H1 (cell line): Measurements from ENCODE around the gene HAS3. TPM values are rescaled to one million over a fixed set of nuclear protein-coding genes. Genes with fewer than 3 reads are reported as not detected.

Experiments used
- CTCF ChIA-PET: fragments of 300-600 bp; sonication (Branson Sonifier 250); formaldehyde crosslinking; loops from one replicate; lab custom pipeline; 2021; ENCODE audit not compliant: partially characterized antibody; lab: Charles Lee
- POLR2A ChIA-PET: fragments of 300-600 bp; sonication (Branson Sonifier 250); formaldehyde crosslinking; loops from one replicate; lab custom pipeline; 2021; ENCODE audit warnings: inconsistent platforms; ENCODE audit not compliant: partially characterized antibody; lab: Charles Lee
- DNase-seq, 2 experiments: peaks; one replicate each; pipeline versions ENCODE4 v3.0.0 to v3.0.0-alpha.2; 2010 to 2022; ENCODE audit warnings: low spot score in 2 of 2, low read depth in 1 of 2, mixed read lengths in 1 of 2
- FAIRE-seq: peaks from 2 replicates; lab custom pipeline; 2011; peaks lifted over from hg19 to GRCh38; lab: Jason Lieb, UNC
- H2AFZ ChIP-seq: 2 replicates; pipeline ENCODE4 v1.8.1; 2012; ENCODE audit warnings: low read length, inconsistent platforms
- H2AK5ac ChIP-seq: 2 replicates; pipeline ENCODE4 v1.6.1; 2013; ENCODE audit warnings: low read depth, low read length
- H2BK120ac ChIP-seq: replicated peaks from 2 replicates; pipeline ENCODE3; 2013; ENCODE audit warnings: low read depth, low read length, inconsistent platforms
- H2BK12ac ChIP-seq: 2 replicates; pipeline ENCODE4 v1.6.1; 2013; ENCODE audit warnings: low read depth, low read length
- H2BK15ac ChIP-seq: 2 replicates; pipeline ENCODE4 v1.6.1; 2013; ENCODE audit warnings: low read length
- H2BK20ac ChIP-seq: 2 replicates; pipeline ENCODE4 v1.6.1; 2013; ENCODE audit warnings: low read length
- H2BK5ac ChIP-seq: 2 replicates; pipeline ENCODE4 v1.6.1; 2013; ENCODE audit warnings: low read depth, low read length
- H3K14ac ChIP-seq: 2 replicates; pipeline ENCODE4 v1.6.1; 2013; ENCODE audit warnings: inconsistent platforms; ENCODE audit not compliant: insufficient read length
- H3K18ac ChIP-seq: 2 replicates; pipeline ENCODE4 v1.6.1; 2013; ENCODE audit warnings: low read length; ENCODE audit errors: extremely low read depth
- H3K23ac ChIP-seq: 2 replicates; pipeline ENCODE4 v1.6.1; 2013; ENCODE audit warnings: inconsistent platforms; ENCODE audit not compliant: insufficient read length
- H3K23me2 ChIP-seq: 2 replicates; pipeline ENCODE4 v1.6.1; 2013; ENCODE audit warnings: low read depth, low read length
- H3K27ac ChIP-seq: 2 replicates; pipeline ENCODE4 v1.6.1; 2011; ENCODE audit warnings: low read depth, low read length, inconsistent platforms
- H3K27me3 ChIP-seq, 4 experiments: replicated peaks in 1 of 4; 1 replicate in 1 of 4; 2 replicates in 3 of 4; pipeline versions ENCODE4 v1.6.1 to v1.8.1; 2011 to 2013; ENCODE audit warnings: low read length in 3 of 4, mild to moderate bottlenecking in 3 of 4, inconsistent platforms in 2 of 4, mixed read lengths in 2 of 4, moderate library complexity in 1 of 4; ENCODE audit not compliant: control insufficient read depth in 3 of 4, insufficient read depth in 3 of 4; ENCODE audit errors: extremely low read depth in 1 of 4
- H3K36me3 ChIP-seq, 4 experiments: 2 replicates each; pipeline versions ENCODE4 v1.6.1 to v1.8.1; 2011 to 2013; ENCODE audit warnings: mild to moderate bottlenecking in 4 of 4, low read length in 3 of 4, moderate library complexity in 2 of 4, control low read depth in 1 of 4, inconsistent platforms in 1 of 4; ENCODE audit not compliant: insufficient read depth in 4 of 4, control insufficient read depth in 2 of 4
- H3K4ac ChIP-seq: replicated peaks from 2 replicates; pipeline ENCODE3; 2013; ENCODE audit warnings: low read length, low read depth, mixed read lengths, inconsistent platforms; ENCODE audit not compliant: insufficient read length
- H3K4me1 ChIP-seq, 4 experiments: replicated peaks in 1 of 4; 1 replicate in 1 of 4; 2 replicates in 3 of 4; pipeline versions ENCODE4 v1.6.1 to v1.8.1; 2011 to 2013; ENCODE audit warnings: low read length in 3 of 4, inconsistent platforms in 2 of 4, mixed read lengths in 1 of 4; ENCODE audit not compliant: insufficient read depth in 4 of 4, control insufficient read depth in 3 of 4
- H3K4me2 ChIP-seq, 2 experiments: 2 replicates each; pipeline versions ENCODE4 v1.6.1 to v1.8.1; 2011 to 2013; ENCODE audit warnings: low read depth in 2 of 2, low read length in 2 of 2, control low read depth in 1 of 2, inconsistent platforms in 1 of 2, mild to moderate bottlenecking in 1 of 2; ENCODE audit not compliant: insufficient read depth in 1 of 2
- H3K4me3 ChIP-seq, 4 experiments: fragments of 200-600, 300-600 bp in 1 of 4; sonication (generic), shearing (Covaris generic), sonication (Bioruptor Twin) in 1 of 4; 2 replicates each; pipeline versions ENCODE4 v1.5.1 to v1.8.1; 2011 to 2016; ENCODE audit warnings: low read length in 4 of 4, low read depth in 3 of 4, control low read depth in 2 of 4, inconsistent platforms in 2 of 4, mild to moderate bottlenecking in 2 of 4, mixed read lengths in 1 of 4, moderate library complexity in 1 of 4; ENCODE audit not compliant: insufficient read depth in 2 of 4; ENCODE audit errors: extremely low read depth in 1 of 4
- H3K56ac ChIP-seq: replicated peaks from 2 replicates; pipeline ENCODE3; 2013; ENCODE audit warnings: low read depth, mild to moderate bottlenecking, mixed read lengths, low read length, inconsistent platforms; ENCODE audit not compliant: insufficient read length
- H3K79me1 ChIP-seq: 2 replicates; pipeline ENCODE4 v1.6.1; 2013; ENCODE audit warnings: low read depth, low read length, control low read depth
- H3K79me2 ChIP-seq, 2 experiments: 2 replicates each; pipeline versions ENCODE4 v1.6.1 to v1.8.1; 2012 to 2013; ENCODE audit warnings: low read length in 2 of 2, mild to moderate bottlenecking in 2 of 2, inconsistent platforms in 1 of 2; ENCODE audit not compliant: insufficient read depth in 2 of 2, control insufficient read depth in 1 of 2
- H3K9ac ChIP-seq, 4 experiments: replicated peaks in 1 of 4; 1 replicate in 1 of 4; 2 replicates in 3 of 4; pipeline versions ENCODE4 v1.6.1 to v1.8.1; 2011 to 2013; ENCODE audit warnings: low read depth in 3 of 4, low read length in 3 of 4, control low read depth in 2 of 4, mild to moderate bottlenecking in 2 of 4, moderate library complexity in 2 of 4, inconsistent platforms in 1 of 4; ENCODE audit errors: extremely low read depth in 1 of 4
- H3K9me3 ChIP-seq, 2 experiments: 2 replicates each; pipeline versions ENCODE4 v1.6.1 to v1.8.1; 2012 to 2013; ENCODE audit warnings: mild to moderate bottlenecking in 2 of 2, moderate library complexity in 2 of 2, control low read depth in 1 of 2, inconsistent platforms in 1 of 2, low read depth in 1 of 2, low read length in 1 of 2, mixed read lengths in 1 of 2; ENCODE audit not compliant: insufficient read depth in 2 of 2
- H4K20me1 ChIP-seq, 2 experiments: replicated peaks in 1 of 2; 2 replicates each; pipeline versions ENCODE3 to v1.8.1; 2011 to 2013; ENCODE audit warnings: inconsistent platforms in 2 of 2, low read length in 2 of 2, mild to moderate bottlenecking in 1 of 2; ENCODE audit not compliant: insufficient read depth in 2 of 2, control insufficient read depth in 1 of 2
- H4K5ac ChIP-seq: 2 replicates; pipeline ENCODE4 v1.6.1; 2013; ENCODE audit warnings: low read length, low read depth, mixed read lengths, inconsistent platforms; ENCODE audit not compliant: insufficient read length
- H4K8ac ChIP-seq: 2 replicates; pipeline ENCODE4 v1.8.0; 2013; ENCODE audit warnings: mild to moderate bottlenecking, moderate library complexity, low read length, inconsistent platforms; ENCODE audit not compliant: insufficient read depth; ENCODE audit errors: extremely low read depth
- H4K91ac ChIP-seq: replicated peaks from 2 replicates; pipeline ENCODE3; 2013; ENCODE audit warnings: low read length, mixed read lengths, inconsistent platforms; ENCODE audit not compliant: insufficient read length
- BCL11A ChIP-seq, 2 experiments: IDR thresholded peaks; one replicate each; pipeline ENCODE4 v1.6.1; 2011; ENCODE audit warnings: low read depth in 2 of 2, low read length in 2 of 2, mild to moderate bottlenecking in 2 of 2
- BRCA1 ChIP-seq: IDR thresholded peaks from 2 replicates; pipeline ENCODE4 v1.6.1; 2012; ENCODE audit warnings: low read depth, low read length, improper control_type of control experiment
- CTBP2 ChIP-seq: IDR thresholded peaks from 2 replicates; pipeline ENCODE4 v1.7.0; 2011; ENCODE audit warnings: borderline replicate concordance, mild to moderate bottlenecking, moderate library complexity, mixed read lengths, low read length; ENCODE audit not compliant: insufficient read depth, insufficient read length
- EGR1 ChIP-seq: IDR thresholded peaks from 2 replicates; pipeline ENCODE4 v1.6.1; 2011; ENCODE audit warnings: low read depth, low read length, borderline replicate concordance
- KDM4A ChIP-seq: IDR thresholded peaks from one replicate; pipeline ENCODE4 v1.7.1; 2012; ENCODE audit warnings: low read depth, mild to moderate bottlenecking, moderate library complexity, low read length, inconsistent platforms; ENCODE audit not compliant: severe bottlenecking
- POLR2A ChIP-seq, 2 experiments: IDR thresholded peaks; 1 replicate in 1 of 2; 2 replicates in 1 of 2; pipeline ENCODE4 v1.6.1; 2011; ENCODE audit warnings: low read depth in 2 of 2, low read length in 2 of 2, mild to moderate bottlenecking in 2 of 2; ENCODE audit errors: control extremely low read depth in 1 of 2
- SIN3A ChIP-seq, 2 experiments: IDR thresholded peaks in 1 of 2; conservative IDR thresholded peaks in 1 of 2; 2 replicates each; pipeline ENCODE4 v1.6.1; 2011 to 2012; ENCODE audit warnings: low read length in 2 of 2, improper control_type of control experiment in 1 of 2, low read depth in 1 of 2, mild to moderate bottlenecking in 1 of 2
- TBP ChIP-seq: IDR thresholded peaks from 2 replicates; pipeline ENCODE4 v1.6.1; 2011; ENCODE audit warnings: low read depth, low read length, improper control_type of control experiment
- WGBS, 2 experiments: shearing (Covaris generic) in 1 of 2; methylation state at CpG; one replicate each; pipeline versions ENCODE4 v1.1.6 to v1.1.7; 2013 to 2015; ENCODE audit warnings: low lambda C conversion rate in 2 of 2, mixed read lengths in 2 of 2, inconsistent platforms in 1 of 2, low coverage in 1 of 2, missing lambda C conversion rate in 1 of 2; ENCODE audit not compliant: insufficient replicate concordance in 2 of 2, insufficient coverage in 1 of 2, insufficient read length in 1 of 2; ENCODE audit errors: extremely low coverage in 1 of 2, missing lambda C conversion rate in 1 of 2; 5-methylcytosine and 5-hydroxymethylcytosine counted together
- polyA plus RNA-seq, 7 experiments: library from polyadenylated mRNA; depleted of rRNA in 3 of 7; stranded (reverse) in 5 of 7; unstranded in 2 of 7; fragments of >200 nt in 5 of 7; fragments of 200-250 nt in 2 of 7; gene quantifications; 1 replicate in 5 of 7; 2 replicates in 1 of 7; 4 replicates in 1 of 7; pipeline versions ENCODE4 v1.2.1 to v1.2.3, GENCODE V29; 2011 to 2013; ENCODE audit warnings: missing spikeins in 2 of 7, mixed read lengths in 2 of 7
- total RNA-seq: library from RNA; stranded (reverse); fragmentation: NEBNext Ultra II Directional; extraction: Animal tissue kit (Norgen Biotek cat#: 25700); gene quantifications from 2 replicates; pipeline ENCODE4 v1.2.1, GENCODE V29; 2021
- TF ChIP-seq, protein P1 (sequence below), 3 experiments: IDR thresholded peaks; 1 replicate in 2 of 3; 2 replicates in 1 of 3; pipeline versions ENCODE4 v1.5.1 to v1.6.1; 2011; ENCODE audit warnings: low read length in 3 of 3, mild to moderate bottlenecking in 3 of 3, inconsistent platforms in 2 of 3, low read depth in 1 of 3, moderate library complexity in 1 of 3; ENCODE audit not compliant: insufficient read depth in 1 of 3; ENCODE audit errors: control extremely low read depth in 1 of 3

Gene HAS3
- total and polyA plus RNA-seq, 2 of the 8 experiments (the other 6 are each of a cell fraction or from before 2014, with no cell fraction given), result 32.1 to 69.6 TPM

DNA sequence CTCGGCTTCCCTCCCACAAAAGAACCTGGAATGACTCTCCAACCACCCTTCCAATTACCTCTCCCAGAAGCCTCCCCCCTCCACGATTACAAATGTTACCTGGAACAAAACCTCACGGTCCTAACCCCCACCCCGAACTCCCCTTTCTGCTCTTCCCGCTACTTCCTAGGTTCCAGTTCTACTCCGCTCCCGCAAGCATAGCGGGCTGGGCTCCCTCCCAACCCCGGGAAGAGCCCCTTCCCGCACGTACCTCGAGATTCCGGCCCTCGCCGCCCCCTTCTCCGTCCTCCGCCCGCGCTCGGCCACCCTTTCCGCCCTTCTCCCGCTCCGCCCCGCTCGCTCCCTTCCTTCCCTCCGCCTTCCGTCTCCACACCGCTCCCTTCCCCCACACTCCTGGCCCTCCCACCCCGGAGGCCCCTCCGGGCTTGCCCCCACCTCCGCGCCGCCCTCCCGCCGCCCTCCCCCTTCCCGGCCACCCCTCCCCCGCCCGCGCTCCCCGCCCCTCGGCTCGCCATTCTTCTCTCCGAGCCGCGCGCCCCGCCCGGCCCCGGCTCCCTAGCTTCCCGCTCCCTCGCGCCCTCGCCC is 26.5 kb downstream of the HAS3 start:
- peak in 1 of 2 experiments; percentile 90 for DNase-seq
- Histone ChIP-seq H3K36me3 (peaks cover 4 to 17% (median 6%) of the 10 kb centered on the region in 4 experiments; a peak in 6 of 8 replicates), H2AK5ac (no peak overlapping the region), H3K4me3 (peak overlapping the region; percentile 90 to 97 (median 94)), H2AFZ (no peak overlapping the region), H2BK12ac (peak overlapping the region; percentile 85), H3K79me1 (no peaks in the 10 kb centered on the region; the same call in 1 of the 2 replicates), H3K27me3 (no peaks in the 10 kb centered on the region), H3K4ac (peak overlapping the region; percentile 96), H2BK120ac (no peak overlapping the region), H3K9ac (peak overlapping the region; percentile 89 to 95 (median 94)), H4K20me1 (peaks cover 4 to 6% of the 10 kb centered on the region in 2 experiments), H3K79me2 (peaks cover 27 to 84% of the 10 kb centered on the region in 2 experiments), H3K14ac (no peak overlapping the region), H3K18ac (peak overlapping the region; percentile 99), H2BK5ac (peak overlapping the region; percentile 95), H3K4me2 (peak overlapping the region; percentile 77 to 81), H3K56ac (peak overlapping the region; percentile 56), H2BK20ac (no peak overlapping the region; the same call in 1 of the 2 replicates), H4K91ac (peak overlapping the region; percentile 97), H4K5ac (peak overlapping the region; percentile 34), H3K23ac (no peak overlapping the region), H3K4me1 (peaks cover 2 to 12% (median 7%) of the 10 kb centered on the region in 4 experiments; a peak in 5 of 7 replicates), H3K23me2 (peaks cover 2% of the 10 kb centered on the region), H3K27ac (peak overlapping the region; percentile 94), H3K9me3 (no peaks in the 10 kb centered on the region), H4K8ac (peak overlapping the region; percentile 96), H2BK15ac (no peak overlapping the region)
- ChIA-PET CTCF (interaction anchor here (1.3 kb wide), 2 partner anchors 25 to 230 kb away, joined by 3 to 4 read pairs; no protein-coding TSS in a partner anchor), POLR2A (interaction anchor here (0.5 to 3.7 kb wide), 19 partner anchors 8 to 288 kb away, joined by 3 to 20 read pairs (median 5); partner anchors contain the start of genes HAS3 and PDF)
- WGBS, 2 experiments, result 3% methylated on average over 9 of the region's 53 CpGs; no CpG with 5 or more reads in 1 of the 2 experiments
- no peak for FAIRE-seq
- TF ChIP-seq, protein P1, sequence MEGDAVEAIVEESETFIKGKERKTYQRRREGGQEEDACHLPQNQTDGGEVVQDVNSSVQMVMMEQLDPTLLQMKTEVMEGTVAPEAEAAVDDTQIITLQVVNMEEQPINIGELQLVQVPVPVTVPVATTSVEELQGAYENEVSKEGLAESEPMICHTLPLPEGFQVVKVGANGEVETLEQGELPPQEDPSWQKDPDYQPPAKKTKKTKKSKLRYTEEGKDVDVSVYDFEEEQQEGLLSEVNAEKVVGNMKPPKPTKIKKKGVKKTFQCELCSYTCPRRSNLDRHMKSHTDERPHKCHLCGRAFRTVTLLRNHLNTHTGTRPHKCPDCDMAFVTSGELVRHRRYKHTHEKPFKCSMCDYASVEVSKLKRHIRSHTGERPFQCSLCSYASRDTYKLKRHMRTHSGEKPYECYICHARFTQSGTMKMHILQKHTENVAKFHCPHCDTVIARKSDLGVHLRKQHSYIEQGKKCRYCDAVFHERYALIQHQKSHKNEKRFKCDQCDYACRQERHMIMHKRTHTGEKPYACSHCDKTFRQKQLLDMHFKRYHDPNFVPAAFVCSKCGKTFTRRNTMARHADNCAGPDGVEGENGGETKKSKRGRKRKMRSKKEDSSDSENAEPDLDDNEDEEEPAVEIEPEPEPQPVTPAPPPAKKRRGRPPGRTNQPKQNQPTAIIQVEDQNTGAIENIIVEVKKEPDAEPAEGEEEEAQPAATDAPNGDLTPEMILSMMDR (IDR thresholded peaks at IDR 0.05; ENCODE audit: control extremely low read depth in 1 of 3, insufficient read depth in 1 of 3, low read depth in 1 of 3, low read length in 3 of 3), result no peak
- TF ChIP-seq SIN3A (conservative IDR thresholded peaks at IDR 0.05 in 1 of 2, IDR thresholded peaks at IDR 0.05 in 1 of 2; ENCODE audit: low read depth in 1 of 2, low read length in 2 of 2), result 0 out of 4 replicates have a peak, but pooled peaks of 1 of the 2 experiments have one; percentile 21
- no peak for TF ChIP-seq CTBP2
- TF ChIP-seq KDM4A, result no peak
- TF ChIP-seq TBP, result 0 out of 2 replicates have a peak, but pooled peaks have one; percentile 25
- TF ChIP-seq EGR1, result no peak
- no peak for TF ChIP-seq BCL11A (IDR thresholded peaks at IDR 0.05; ENCODE audit: low read depth in 2 of 2, low read length in 2 of 2)
- peak in 1 of 2 experiments; percentile 6; a peak in 1 of 3 replicates for TF ChIP-seq POLR2A (IDR thresholded peaks at IDR 0.05; ENCODE audit: control extremely low read depth in 1 of 2, low read depth in 2 of 2, low read length in 2 of 2)
- TF ChIP-seq BRCA1, result no peak
